B cell (primary cell): ENCODE results near the gene SWT1. TPM values are rescaled to one million over a fixed set of nuclear protein-coding genes. Genes with fewer than 3 reads are reported as not detected.

Experiments used
- ATAC-seq: fragments of 200-7000 bp; cut with Tn5 transposase; one replicate; pipeline ENCODE4 v1.10.0; 2021; ENCODE audit warnings: low read depth, mild to moderate bottlenecking, moderate number of reproducible peaks, moderate library complexity
- CTCF ChIA-PET: fragments of 350-600 bp; sonication (Branson Sonifier 250); formaldehyde crosslinking; loops from one replicate; lab custom pipeline; 2021; ENCODE audit warnings: antibody characterized with exemption, inconsistent platforms; lab: Charles Lee
- POLR2A ChIA-PET: fragments of 350-600 bp; sonication (Branson Sonifier 250); formaldehyde crosslinking; loops from one replicate; lab custom pipeline; 2021; ENCODE audit warnings: antibody characterized with exemption; lab: Charles Lee
- DNase-seq: peaks from one replicate; pipeline ENCODE4 v3.0.0; 2013
- H2AFZ ChIP-seq: 2 replicates; pipeline ENCODE4 v1.6.1; 2012; ENCODE audit warnings: mild to moderate bottlenecking, low read depth, low read length; ENCODE audit not compliant: insufficient read depth, poor library complexity, severe bottlenecking
- H3K27ac ChIP-seq, 2 donors: 1 replicate in 1 of 2; 2 replicates in 1 of 2; pipeline ENCODE4 v1.5.1; 2012 to 2013; ENCODE audit warnings: low read length in 2 of 2, mild to moderate bottlenecking in 2 of 2, moderate library complexity in 1 of 2
- H3K27me3 ChIP-seq, 4 experiments: fragments of 200-600 bp in 1 of 4; sonication (generic) in 1 of 4; replicated peaks in 1 of 4; 1 replicate in 2 of 4; 2 replicates in 2 of 4; pipeline versions ENCODE4 v1.6.1 to v1.7.0; 2013 to 2016; ENCODE audit warnings: low read length in 3 of 4, mild to moderate bottlenecking in 2 of 4, mixed read lengths in 1 of 4, moderate library complexity in 1 of 4; ENCODE audit not compliant: insufficient read depth in 4 of 4, control insufficient read depth in 3 of 4; ENCODE audit errors: control extremely low read depth in 1 of 4
- H3K36me3 ChIP-seq, 2 experiments: replicated peaks in 1 of 2; 1 replicate in 1 of 2; 2 replicates in 1 of 2; pipeline versions ENCODE4 v1.6.1 to v1.7.1; 2013; ENCODE audit warnings: low read length in 1 of 2; ENCODE audit not compliant: insufficient read depth in 2 of 2, control insufficient read depth in 1 of 2; ENCODE audit errors: control extremely low read depth in 1 of 2, extremely low read depth in 1 of 2
- H3K4me1 ChIP-seq, 2 donors: fragments of 200-600 bp in 1 of 2; sonication (generic) in 1 of 2; 1 replicate in 1 of 2; 2 replicates in 1 of 2; pipeline versions ENCODE4 v1.5.1 to v1.6.1; 2013 to 2017; ENCODE audit warnings: low read length in 2 of 2; ENCODE audit not compliant: control insufficient read depth in 2 of 2, insufficient read depth in 2 of 2
- H3K4me2 ChIP-seq: replicated peaks from 2 replicates; pipeline ENCODE3; 2012; ENCODE audit warnings: mild to moderate bottlenecking, low read depth, low read length; ENCODE audit not compliant: poor library complexity, severe bottlenecking
- H3K4me3 ChIP-seq, 5 experiments: fragments of 200-600 bp in 1 of 5; sonication (generic) in 1 of 5; 1 replicate in 3 of 5; 2 replicates in 2 of 5; pipeline versions ENCODE4 v1.5.1 to v1.7.0; 2011 to 2016; ENCODE audit warnings: low read length in 4 of 5, mild to moderate bottlenecking in 4 of 5, low read depth in 2 of 5, control low read depth in 1 of 5, moderate library complexity in 1 of 5; ENCODE audit not compliant: insufficient read depth in 1 of 5; ENCODE audit errors: control extremely low read depth in 1 of 5, extremely low read depth in 1 of 5
- H3K79me2 ChIP-seq: fragments of 200-600 bp; sonication (generic); one replicate; pipeline ENCODE4 v1.6.0; 2016; ENCODE audit warnings: low read length; ENCODE audit not compliant: control insufficient read depth, insufficient read depth
- H3K9ac ChIP-seq: fragments of 200-600 bp; sonication (generic); 2 replicates; pipeline ENCODE4 v1.6.1; 2017; ENCODE audit warnings: mild to moderate bottlenecking, low read length, moderate library complexity
- H3K9me3 ChIP-seq, 3 donors: one replicate each; pipeline versions ENCODE4 v1.6.1 to v1.7.1; 2013; ENCODE audit warnings: low read length in 2 of 3; ENCODE audit not compliant: control insufficient read depth in 2 of 3, insufficient read depth in 1 of 3; ENCODE audit errors: control extremely low read depth in 1 of 3
- H4K20me1 ChIP-seq: 2 replicates; pipeline ENCODE4 v1.6.0; 2012; ENCODE audit warnings: mild to moderate bottlenecking, low read length; ENCODE audit not compliant: insufficient read depth, control insufficient read depth, poor library complexity, severe bottlenecking
- H3K27ac Mint-ChIP-seq: one replicate; pipeline ENCODE4 v1.8.0; 2021; ENCODE audit warnings: mixed read lengths
- H3K27me3 Mint-ChIP-seq: one replicate; pipeline ENCODE4 v1.8.0; 2021; ENCODE audit warnings: mixed read lengths
- H3K4me1 Mint-ChIP-seq: one replicate; pipeline ENCODE4 v1.8.0; 2021; ENCODE audit warnings: mixed read lengths
- H3K4me3 Mint-ChIP-seq: one replicate; pipeline ENCODE4 v1.8.0; 2021; ENCODE audit warnings: mixed read lengths
- H3K9me3 Mint-ChIP-seq: one replicate; pipeline ENCODE4 v1.8.0; 2022; ENCODE audit warnings: mixed read lengths; ENCODE audit not compliant: insufficient read depth
- EZH2 ChIP-seq: IDR thresholded peaks from 2 replicates; pipeline ENCODE4 v1.6.1; 2012; ENCODE audit warnings: borderline replicate concordance, low read depth, mild to moderate bottlenecking, moderate library complexity, low read length; ENCODE audit not compliant: insufficient read depth, poor library complexity, severe bottlenecking
- WGBS: methylation state at CpG from one replicate; pipeline ENCODE4 v1.1.5; 2013; ENCODE audit warnings: missing lambda C conversion rate; ENCODE audit not compliant: insufficient coverage; 5-methylcytosine and 5-hydroxymethylcytosine counted together
- intact Hi-C: fragments of 100-400 bp; cut with micrococcal nuclease; formaldehyde crosslinking; loops from one replicate; pipeline ENCODE4 v1.10.0; 2022
- polyA plus RNA-seq: library from polyadenylated mRNA; depleted of rRNA; stranded (reverse); fragments of >200 nt; gene quantifications from 2 replicates; pipeline ENCODE4 v1.2.3, GENCODE V29; 2012
- total RNA-seq, 2 donors: library from RNA; stranded (reverse); fragments of 120-200 nt in 1 of 2; gene quantifications; 1 replicate in 1 of 2; 2 replicates in 1 of 2; pipeline versions ENCODE4 v1.2.3 to v1.2.4, GENCODE V29; 2013 to 2022
- TF ChIP-seq, protein P1 (sequence below): fragments of 200-600 bp; IDR thresholded peaks from one replicate; pipeline ENCODE4 v1.8.0; 2022; ENCODE audit warnings: antibody characterized with exemption, mild to moderate bottlenecking

SWT1 gene
- total and polyA plus RNA-seq, 2 donors (not counting 1 experiment from before 2014, with no cell fraction given) = 2.1 to 8.5 TPM

DNA sequence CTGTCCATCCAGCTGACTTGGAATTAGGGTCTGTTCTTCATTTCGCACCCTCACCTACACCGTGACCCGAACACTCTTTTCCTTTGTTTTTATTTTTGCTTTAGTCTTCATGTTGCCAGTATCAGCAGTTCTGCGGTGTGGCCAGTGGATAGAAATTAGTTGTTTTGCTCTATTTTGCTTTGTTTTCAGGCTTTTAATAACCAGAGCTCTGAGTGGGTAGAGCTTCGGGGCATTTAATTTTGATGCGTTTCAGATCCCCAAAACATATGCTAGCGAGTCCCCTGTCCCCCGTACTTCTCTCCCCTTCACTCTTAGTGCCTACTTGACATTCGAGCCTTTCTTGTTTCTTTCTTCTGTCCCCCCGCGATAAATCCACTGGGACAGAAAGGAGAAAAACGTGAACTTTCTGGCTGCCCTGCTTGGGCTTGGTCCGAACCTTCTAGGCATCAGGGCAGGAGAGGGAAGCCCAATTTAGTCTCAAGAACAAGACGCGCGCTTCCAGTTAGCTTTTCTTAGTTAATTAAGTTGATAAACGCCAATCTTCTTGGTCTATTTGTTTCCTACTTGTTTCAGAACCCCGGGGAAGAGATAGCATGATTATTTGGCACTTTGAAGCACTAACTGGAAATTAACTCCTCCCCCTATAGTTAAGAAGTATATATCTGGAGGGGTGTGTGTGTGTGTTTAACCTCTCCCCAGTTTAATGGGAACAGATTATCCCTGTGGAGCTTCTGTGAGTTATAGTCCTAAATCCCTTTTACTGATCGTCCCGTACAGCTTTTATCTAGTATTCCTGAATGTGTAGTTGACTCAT, 839 bp downstream of the SWT1 start:
- H3K9ac ChIP-seq = peak overlapping the region; percentile 100
- Mint-ChIP-seq H3K4me3 (peak overlapping the region; percentile 93), H3K27me3 (no peaks in the 10 kb centered on the region), H3K9me3 (no peaks in the 10 kb centered on the region), H3K27ac (peak overlapping the region; percentile 97), H3K4me1 (peaks cover 37% of the 10 kb centered on the region)
- H3K4me2 ChIP-seq = peak overlapping the region; percentile 79
- no peak for DNase-seq
- no peak for ATAC-seq
- peak overlapping the region; percentile 98 to 100 for H3K27ac ChIP-seq
- H3K36me3 ChIP-seq = no peaks in the 10 kb centered on the region
- CTCF ChIA-PET = interaction anchor here (0.6 to 5.9 kb wide), 8 partner anchors 8 to 537 kb away, joined by 3 to 54 read pairs (median 6); partner anchors contain the start of gene IVNS1ABP
- WGBS = 0% methylated on average over 13 of the region's 20 CpGs
- TF ChIP-seq, protein P1, sequence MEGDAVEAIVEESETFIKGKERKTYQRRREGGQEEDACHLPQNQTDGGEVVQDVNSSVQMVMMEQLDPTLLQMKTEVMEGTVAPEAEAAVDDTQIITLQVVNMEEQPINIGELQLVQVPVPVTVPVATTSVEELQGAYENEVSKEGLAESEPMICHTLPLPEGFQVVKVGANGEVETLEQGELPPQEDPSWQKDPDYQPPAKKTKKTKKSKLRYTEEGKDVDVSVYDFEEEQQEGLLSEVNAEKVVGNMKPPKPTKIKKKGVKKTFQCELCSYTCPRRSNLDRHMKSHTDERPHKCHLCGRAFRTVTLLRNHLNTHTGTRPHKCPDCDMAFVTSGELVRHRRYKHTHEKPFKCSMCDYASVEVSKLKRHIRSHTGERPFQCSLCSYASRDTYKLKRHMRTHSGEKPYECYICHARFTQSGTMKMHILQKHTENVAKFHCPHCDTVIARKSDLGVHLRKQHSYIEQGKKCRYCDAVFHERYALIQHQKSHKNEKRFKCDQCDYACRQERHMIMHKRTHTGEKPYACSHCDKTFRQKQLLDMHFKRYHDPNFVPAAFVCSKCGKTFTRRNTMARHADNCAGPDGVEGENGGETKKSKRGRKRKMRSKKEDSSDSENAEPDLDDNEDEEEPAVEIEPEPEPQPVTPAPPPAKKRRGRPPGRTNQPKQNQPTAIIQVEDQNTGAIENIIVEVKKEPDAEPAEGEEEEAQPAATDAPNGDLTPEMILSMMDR = no peak
- no peak for TF ChIP-seq EZH2
- no peaks in the 10 kb centered on the region for H3K27me3 ChIP-seq
- POLR2A ChIA-PET = interaction anchor here (1.1 to 1.9 kb wide), 4 partner anchors 112 to 1217 kb away, joined by 3 to 7 read pairs (median 4); partner anchors contain the start of genes EDEM3, IVNS1ABP, ODR4 and RNF2
- H3K79me2 ChIP-seq = peaks cover 26% of the 10 kb centered on the region
- peak overlapping the region; percentile 86 for H2AFZ ChIP-seq
- H3K4me1 ChIP-seq = peaks cover 11 to 29% of the 10 kb centered on the region in 2 donors
- intact Hi-C loops = loop anchor here (1.0 to 5.0 kb wide), 5 partner anchors 159 to 536 kb away; partner anchors contain the start of genes IVNS1ABP and NIBAN1
- H4K20me1 ChIP-seq = no peaks in the 10 kb centered on the region
- peak overlapping the region; percentile 80 to 99 (median 98) for H3K4me3 ChIP-seq
- no peaks in the 10 kb centered on the region for H3K9me3 ChIP-seq

DNA sequence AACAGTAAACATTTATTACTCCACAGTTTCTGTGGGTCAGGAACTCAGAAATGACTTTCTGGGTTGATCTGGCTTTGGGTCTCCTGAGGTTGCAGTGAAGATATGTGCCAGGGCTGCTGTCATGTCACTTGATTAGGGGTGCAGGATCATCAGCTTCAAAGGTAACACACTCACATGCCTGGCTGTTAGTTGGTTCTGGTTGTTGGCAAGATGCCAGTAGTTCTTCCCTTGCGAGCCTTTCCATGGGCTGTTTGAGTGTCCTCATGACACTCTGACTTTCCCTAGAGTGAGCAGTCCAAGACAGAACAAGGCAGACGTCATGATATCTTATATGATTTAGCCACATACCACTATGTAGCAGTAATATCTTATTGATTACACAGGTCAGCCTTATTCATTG, 1.8 kb downstream of the SWT1 start:
- no peak overlapping the region for H2AFZ ChIP-seq
- DNase-seq = peak; percentile 5
- no peak for ATAC-seq
- H4K20me1 ChIP-seq = no peaks in the 10 kb centered on the region
- Mint-ChIP-seq H3K27ac (no peak overlapping the region), H3K4me1 (peaks cover 29% of the 10 kb centered on the region), H3K9me3 (no peaks in the 10 kb centered on the region), H3K4me3 (peak overlapping the region; percentile 51), H3K27me3 (no peaks in the 10 kb centered on the region)
- CTCF ChIA-PET = interaction anchor here (0.6 to 5.9 kb wide), 5 partner anchors 10 to 521 kb away, joined by 3 to 54 read pairs (median 8); partner anchors contain the start of gene IVNS1ABP
- no peak overlapping the region for H3K4me3 ChIP-seq
- H3K79me2 ChIP-seq = peaks cover 16% of the 10 kb centered on the region
- no peaks in the 10 kb centered on the region for H3K9me3 ChIP-seq
- H3K4me2 ChIP-seq = no peak overlapping the region
- H3K4me1 ChIP-seq = peaks cover 11 to 23% of the 10 kb centered on the region in 2 donors
- H3K27ac ChIP-seq = no peak overlapping the region
- TF ChIP-seq, protein P1 = no peak
- TF ChIP-seq EZH2 = no peak
- H3K27me3 ChIP-seq = no peaks in the 10 kb centered on the region
- H3K36me3 ChIP-seq = no peaks in the 10 kb centered on the region
- 100% methylated on average over 1 of the region's 2 CpGs for WGBS
- intact Hi-C loops = loop anchor here (5.0 kb wide), 1 partner anchor 186 kb away; the partner anchor contains the start of gene NIBAN1
- H3K9ac ChIP-seq = no peak overlapping the region
- POLR2A ChIA-PET = interaction anchor here (1.6 kb wide), 1 partner anchor 1216 kb away, joined by 3 read pairs; the partner anchor contains the start of genes ODR4 and TPR
